Neural cell (in vitro differentiated cells): Measurements from ENCODE around the gene CCDC9B. TPM values are rescaled to one million over a fixed set of nuclear protein-coding genes. Genes with fewer than 3 reads are reported as not detected.

Experiments used
- H2AFZ ChIP-seq: fragments of 200-600, 300-800 bp; sonication (generic), shearing (Covaris generic); 2 replicates; pipeline ENCODE4 v1.6.0; 2014; ENCODE audit warnings: low read depth, mild to moderate bottlenecking, antibody characterized with exemption, low read length, moderate library complexity
- H3F3A ChIP-seq: fragments of 200-600 bp; shearing (Covaris generic); 2 replicates; pipeline ENCODE4 v1.6.1; 2016; ENCODE audit warnings: mild to moderate bottlenecking, moderate library complexity, mixed read lengths, antibody characterized with exemption, low read length; ENCODE audit not compliant: insufficient read depth, poor library complexity, severe bottlenecking
- H3K27ac ChIP-seq: fragments of 200-600, 300-800 bp; sonication (generic), shearing (Covaris generic); 2 replicates; pipeline ENCODE4 v1.5.1; 2014; ENCODE audit warnings: mild to moderate bottlenecking, low read length, moderate library complexity
- H3K27me3 ChIP-seq: fragments of 300-800, 200-600 bp; sonication (generic), shearing (Covaris generic); 2 replicates; pipeline ENCODE4 v1.6.0; 2014; ENCODE audit warnings: mild to moderate bottlenecking, low read depth, low read length, moderate library complexity; ENCODE audit not compliant: insufficient read depth
- H3K36me3 ChIP-seq: fragments of 300-800, 200-600 bp; sonication (generic), shearing (Covaris generic); 2 replicates; pipeline ENCODE4 v1.5.1; 2014; ENCODE audit warnings: mild to moderate bottlenecking, antibody characterized with exemption, low read length, moderate library complexity; ENCODE audit not compliant: insufficient read depth
- H3K4me2 ChIP-seq: fragments of 300-800, 200-600 bp; sonication (generic), shearing (Covaris generic); 2 replicates; pipeline ENCODE4 v1.6.0; 2014; ENCODE audit warnings: mild to moderate bottlenecking, low read length
- H3K4me3 ChIP-seq: fragments of 300-800, 200-600 bp; sonication (generic), shearing (Covaris generic); 2 replicates; pipeline ENCODE4 v1.5.1; 2014; ENCODE audit warnings: mild to moderate bottlenecking, low read length, moderate library complexity
- H3K79me2 ChIP-seq: fragments of 200-600 bp; shearing (Covaris generic); replicated peaks from 2 replicates; pipeline ENCODE4 v1.6.0; 2014; ENCODE audit warnings: mild to moderate bottlenecking, low read length, moderate library complexity; ENCODE audit not compliant: insufficient read depth
- H3K9ac ChIP-seq: fragments of 300-800, 200-600 bp; sonication (generic), shearing (Covaris generic); 2 replicates; pipeline ENCODE4 v1.6.1; 2016; ENCODE audit warnings: mild to moderate bottlenecking, low read length, mixed read lengths
- H3K9me2 ChIP-seq: fragments of 200-600 bp; shearing (Covaris generic); 2 replicates; pipeline ENCODE4 v1.6.1; 2016; ENCODE audit warnings: mild to moderate bottlenecking, low read length, mixed read lengths; ENCODE audit not compliant: insufficient read depth
- H3K9me3 ChIP-seq: fragments of 200-600, 300-800 bp; sonication (generic), shearing (Covaris generic); 2 replicates; pipeline ENCODE4 v1.6.1; 2016; ENCODE audit warnings: mild to moderate bottlenecking, mixed run types, low read length, moderate library complexity, mixed read lengths
- H4K20me1 ChIP-seq: fragments of 200-600 bp; shearing (Covaris generic); 2 replicates; pipeline ENCODE4 v1.6.1; 2016; ENCODE audit warnings: mild to moderate bottlenecking, mixed run types; ENCODE audit not compliant: insufficient read depth
- CTCF ChIP-seq: fragments of 450-650 bp; IDR thresholded peaks from 2 replicates; pipeline ENCODE4 v1.5.1; 2014; ENCODE audit warnings: antibody characterized with exemption, mild to moderate bottlenecking, moderate library complexity; ENCODE audit not compliant: poor library complexity, severe bottlenecking
- EP300 ChIP-seq: fragments of 450-650 bp; conservative IDR thresholded peaks from 2 replicates; pipeline ENCODE4 v1.6.1; 2014; ENCODE audit warnings: antibody characterized with exemption, mild to moderate bottlenecking, moderate library complexity; ENCODE audit not compliant: poor library complexity, severe bottlenecking
- EZH2 ChIP-seq: fragments of 200-600, 300-800 bp; shearing (Covaris generic), sonication (generic); IDR thresholded peaks from 2 replicates; pipeline ENCODE4 v1.6.1; 2014; ENCODE audit warnings: antibody characterized with exemption, low read length, borderline replicate concordance, mild to moderate bottlenecking; ENCODE audit not compliant: insufficient read depth, poor library complexity, severe bottlenecking
- MXI1 ChIP-seq: fragments of 450-650 bp; conservative IDR thresholded peaks from 2 replicates; pipeline ENCODE4 v1.6.1; 2014; ENCODE audit warnings: antibody characterized with exemption, mild to moderate bottlenecking; ENCODE audit not compliant: poor library complexity, severe bottlenecking
- POLR2AphosphoS5 ChIP-seq: IDR thresholded peaks from 2 replicates; pipeline ENCODE4 v1.6.1; 2012
- RAD21 ChIP-seq: fragments of 450-650 bp; conservative IDR thresholded peaks from 2 replicates; pipeline ENCODE4 v1.6.1; 2014; ENCODE audit warnings: antibody characterized with exemption, mild to moderate bottlenecking, moderate library complexity
- REST ChIP-seq: IDR thresholded peaks from 2 replicates; pipeline ENCODE4 v1.6.1; 2012; ENCODE audit warnings: borderline replicate concordance
- SMC3 ChIP-seq: fragments of 450-650 bp; conservative IDR thresholded peaks from 2 replicates; pipeline ENCODE4 v1.6.1; 2014; ENCODE audit warnings: antibody characterized with exemption, mild to moderate bottlenecking, moderate library complexity; ENCODE audit not compliant: poor library complexity
- TAF1 ChIP-seq: IDR thresholded peaks from 2 replicates; pipeline ENCODE4 v1.6.1; 2012; ENCODE audit warnings: low read depth
- polyA plus RNA-seq: library from polyadenylated mRNA; depleted of rRNA; stranded (reverse); fragments of >200 nt; gene quantifications from 2 replicates; pipeline ENCODE4 v1.2.3, GENCODE V29; 2014

The CCDC9B gene
- polyA plus RNA-seq, 1 donor from 2014 or later = not detected

GRCh38 chr15:40306908-40307307, 33.8 kb downstream of the CCDC9B start:
- Histone ChIP-seq H2AFZ (no peak overlapping the region), H3K4me3 (no peak overlapping the region), H3K4me2 (no peak overlapping the region), H3K9me2 (no peaks in the 10 kb centered on the region), H3K9me3 (no peaks in the 10 kb centered on the region), H3K27me3 (no peaks in the 10 kb centered on the region), H3F3A (no peaks in the 10 kb centered on the region), H3K27ac (no peak overlapping the region), H4K20me1 (no peaks in the 10 kb centered on the region), H3K36me3 (no peaks in the 10 kb centered on the region), H3K9ac (no peak overlapping the region), H3K79me2 (no peaks in the 10 kb centered on the region)
- no peak for TF ChIP-seq RAD21

- no peak overlapping the region for H3K4me2 ChIP-seq
- no peaks in the 10 kb centered on the region for H4K20me1 ChIP-seq
- H3F3A ChIP-seq = no peaks in the 10 kb centered on the region
- H3K79me2 ChIP-seq = no peaks in the 10 kb centered on the region
- H3K27me3 ChIP-seq = no peaks in the 10 kb centered on the region
- no peaks in the 10 kb centered on the region for H3K36me3 ChIP-seq
- no peaks in the 10 kb centered on the region for H3K9me2 ChIP-seq
- no peaks in the 10 kb centered on the region for H3K9me3 ChIP-seq
- no peak overlapping the region for H3K4me3 ChIP-seq
- no peak overlapping the region for H3K27ac ChIP-seq
- no peak for TF ChIP-seq POLR2AphosphoS5
- no peak for TF ChIP-seq CTCF
- TF ChIP-seq REST = no peak
- TF ChIP-seq MXI1 = no peak
- TF ChIP-seq EZH2 = no peak
- TF ChIP-seq RAD21 = no peak
- no peak for TF ChIP-seq EP300
- TF ChIP-seq SMC3 = no peak
- no peak for TF ChIP-seq TAF1
- H2AFZ ChIP-seq = no peak overlapping the region
- H3K9ac ChIP-seq = no peak overlapping the region
Observed at GRCh38 chr15:40306371-40306770, 34.4 kb downstream of the CCDC9B start.

GRCh38 chr15:40305281-40305680, 35.5 kb downstream of the CCDC9B start:
- no peak overlapping the region for H3K4me2 ChIP-seq
- TF ChIP-seq SMC3 (no peak), TAF1 (no peak), MXI1 (no peak), POLR2AphosphoS5 (no peak), CTCF (no peak), RAD21 (no peak), REST (no peak), EZH2 (no peak), EP300 (no peak)
- H2AFZ ChIP-seq = no peak overlapping the region
- no peaks in the 10 kb centered on the region for H3K36me3 ChIP-seq
- H3K27me3 ChIP-seq = no peaks in the 10 kb centered on the region
- no peak overlapping the region for H3K9ac ChIP-seq
- no peaks in the 10 kb centered on the region for H3F3A ChIP-seq
- no peak overlapping the region for H3K27ac ChIP-seq
- no peaks in the 10 kb centered on the region for H4K20me1 ChIP-seq
- no peaks in the 10 kb centered on the region for H3K9me3 ChIP-seq
- H3K4me3 ChIP-seq = no peak overlapping the region
- no peaks in the 10 kb centered on the region for H3K79me2 ChIP-seq
- H3K9me2 ChIP-seq = no peaks in the 10 kb centered on the region
